T-cell (primary cell): Measurements from ENCODE around the gene RAPGEF4. TPM values are rescaled to one million over a fixed set of nuclear protein-coding genes. Genes with fewer than 3 reads are reported as not detected.

Experiments
- ATAC-seq, 4 experiments: fragments of 200-7000 bp in 3 of 4; fragments of 150-1000 bp in 1 of 4; cut with Tn5 transposase; replicated peaks in 1 of 4; 1 replicate in 3 of 4; 2 replicates in 1 of 4; pipeline ENCODE4 v1.10.0; 2021; ENCODE audit warnings: moderate library complexity in 3 of 4, mild to moderate bottlenecking in 2 of 4, moderate number of reproducible peaks in 1 of 4
- CTCF ChIA-PET, 2 donors: fragments of 300-600 bp; sonication (Branson Sonifier 250); formaldehyde crosslinking; loops; one replicate each; lab custom pipeline; 2022; ENCODE audit warnings: antibody characterized with exemption in 2 of 2; lab: Charles Lee
- POLR2A ChIA-PET, 2 donors: fragments of 300-600 bp; sonication (Branson Sonifier 250); formaldehyde crosslinking; loops; one replicate each; lab custom pipeline; 2022; ENCODE audit warnings: antibody characterized with exemption in 2 of 2; lab: Charles Lee
- DNase-seq, 35 experiments: peaks; one replicate each; pipeline versions ENCODE4 v3.0.0 to v3.0.0-alpha.2; 2013 to 2023
- H3K27ac ChIP-seq: one replicate; pipeline ENCODE4 v1.5.1; 2013; ENCODE audit warnings: low read length
- H3K27me3 ChIP-seq, 2 experiments: replicated peaks in 1 of 2; 1 replicate in 1 of 2; 2 replicates in 1 of 2; pipeline versions ENCODE4 v1.6.1 to v1.7.0; 2013; ENCODE audit warnings: low read length in 1 of 2, mixed read lengths in 1 of 2; ENCODE audit not compliant: control insufficient read depth in 2 of 2, insufficient read depth in 2 of 2; ENCODE audit errors: extremely low read depth in 1 of 2
- H3K36me3 ChIP-seq, 2 donors: 1 replicate in 1 of 2; 2 replicates in 1 of 2; pipeline versions ENCODE4 v1.6.1 to v1.7.0; 2013; ENCODE audit warnings: low read length in 1 of 2; ENCODE audit not compliant: control insufficient read depth in 2 of 2, insufficient read depth in 1 of 2; ENCODE audit errors: extremely low read depth in 1 of 2
- H3K4me1 ChIP-seq, 2 experiments: 1 replicate in 1 of 2; 2 replicates in 1 of 2; pipeline versions ENCODE4 v1.6.1 to v1.7.0; 2013; ENCODE audit warnings: low read length in 2 of 2, mixed read lengths in 1 of 2; ENCODE audit not compliant: insufficient read depth in 2 of 2, control insufficient read depth in 1 of 2; ENCODE audit errors: extremely low read depth in 1 of 2
- H3K4me3 ChIP-seq, 2 donors: 1 replicate in 1 of 2; 2 replicates in 1 of 2; pipeline versions ENCODE4 v1.5.1 to v1.7.0; 2013; ENCODE audit warnings: mild to moderate bottlenecking in 2 of 2, low read length in 1 of 2, moderate library complexity in 1 of 2; ENCODE audit not compliant: control insufficient read depth in 1 of 2; ENCODE audit errors: extremely low read depth in 1 of 2
- H3K9me3 ChIP-seq: 2 replicates; pipeline ENCODE4 v1.7.0; 2013
- H3K27ac Mint-ChIP-seq, 2 donors: one replicate each; pipeline ENCODE4 v1.8.0; 2020 to 2021; ENCODE audit warnings: mild to moderate bottlenecking in 2 of 2, mixed read lengths in 2 of 2
- H3K27me3 Mint-ChIP-seq, 2 donors: one replicate each; pipeline ENCODE4 v1.8.0; 2021 to 2022; ENCODE audit warnings: mixed read lengths in 2 of 2
- H3K36me3 Mint-ChIP-seq: one replicate; pipeline ENCODE4 v1.8.0; 2021; ENCODE audit warnings: mixed read lengths
- H3K4me1 Mint-ChIP-seq, 3 donors: one replicate each; pipeline ENCODE4 v1.8.0; 2020 to 2022; ENCODE audit warnings: mixed read lengths in 3 of 3, mild to moderate bottlenecking in 1 of 3
- H3K4me3 Mint-ChIP-seq, 3 donors: one replicate each; pipeline ENCODE4 v1.8.0; 2020 to 2022; ENCODE audit warnings: mild to moderate bottlenecking in 3 of 3, mixed read lengths in 3 of 3, moderate library complexity in 3 of 3
- H3K9me3 Mint-ChIP-seq, 3 donors: one replicate each; pipeline ENCODE4 v1.8.0; 2020 to 2022; ENCODE audit warnings: mixed read lengths in 3 of 3
- WGBS: methylation state at CpG from one replicate; pipeline ENCODE4 v1.1.5; 2013; ENCODE audit warnings: missing lambda C conversion rate; ENCODE audit not compliant: insufficient coverage; 5-methylcytosine and 5-hydroxymethylcytosine counted together
- total RNA-seq, 35 experiments: library from RNA in 6 of 35; stranded (reverse) in 6 of 35; fragments of 120-200 nt in 1 of 35; gene quantifications; one replicate each; pipeline versions ENCODE4 v1.2.1 to v1.2.4 and lab custom pipeline; 2013 to 2026

Gene RAPGEF4
- total RNA-seq, 5 donors from 2014 or later (not counting 1 experiment from before 2014, with no cell fraction given) = 0.18 to 2.5 (median 0.38) TPM

DNA sequence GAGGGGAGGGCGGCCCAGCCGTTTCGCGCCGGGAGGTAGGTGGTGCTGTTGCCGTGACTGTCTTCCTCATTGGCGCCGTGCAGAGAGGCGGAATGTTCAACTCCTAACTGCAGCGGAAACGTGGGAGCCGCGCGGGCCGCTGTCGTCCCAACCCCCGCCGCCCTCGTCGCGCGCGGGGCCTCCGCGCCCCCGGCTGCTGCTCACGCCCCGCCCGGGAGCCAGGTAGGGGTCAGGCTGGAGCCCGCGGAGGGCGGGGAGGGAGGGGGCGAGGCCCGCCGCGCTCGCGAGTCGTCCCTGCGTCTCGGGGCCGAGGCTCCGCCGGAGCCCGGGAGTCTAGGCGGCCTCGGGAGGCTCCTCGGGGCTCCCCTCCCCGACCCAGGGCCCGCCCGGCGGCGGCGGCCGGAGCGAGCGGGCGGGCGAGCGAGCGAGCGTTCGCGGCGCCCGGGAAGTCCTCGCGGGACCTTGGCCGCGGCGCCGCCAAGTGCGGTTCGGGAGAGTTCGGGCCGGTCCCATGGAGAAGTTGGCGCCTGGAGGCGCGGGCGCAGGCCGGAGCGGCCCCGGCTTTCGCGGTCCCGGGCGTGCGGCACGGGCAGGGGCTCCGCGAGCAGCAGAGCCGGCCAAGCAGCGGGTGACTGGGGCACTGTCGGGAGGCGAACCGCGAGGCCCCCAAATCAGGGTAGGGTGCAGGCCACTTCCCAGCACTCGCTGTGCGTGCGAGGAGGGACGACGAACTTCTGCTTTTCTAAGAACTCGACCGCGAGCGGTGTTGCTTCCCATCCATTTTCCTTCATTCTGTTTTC is 340.3 kb downstream of the RAPGEF4 start, which contains the start of gene MAP3K20:
Gene MAP3K20, plus strand, starts transcription at position 66 of the 800 bp plus-strand sequence. CDS start 15,186 bp downstream, outside the sequence.
- peak; percentile 73 to 90 (median 80) for ATAC-seq
- Histone ChIP-seq H3K27me3 (peaks cover 0 to 5% of the 10 kb centered on the region in 2 experiments), H3K4me1 (peaks cover 0 to 10% of the 10 kb centered on the region in 2 experiments), H3K36me3 (no peaks in the 10 kb centered on the region), H3K27ac (no peak within 1 kb of the TSS), H3K4me3 (peak within 1 kb of the TSS; percentile 48 to 82), H3K9me3 (no peaks in the 10 kb centered on the region)
- CTCF ChIA-PET = no interaction called here
- WGBS = under 1% methylated on average over 106 of the region's 106 CpGs
- Mint-ChIP-seq H3K9me3 (no peaks in the 10 kb centered on the region), H3K27me3 (peaks cover 29 to 31% of the 10 kb centered on the region in 2 donors), H3K4me3 (peak within 1 kb of the TSS; percentile 74 to 75 (median 74)), H3K27ac (peak within 1 kb of the TSS in 1 of 2 donors; percentile 6), H3K4me1 (peaks cover 6 to 17% (median 8%) of the 10 kb centered on the region in 3 donors), H3K36me3 (no peaks in the 10 kb centered on the region)
- peak in 30 of 35 experiments; percentile 1 to 70 (median 22) for DNase-seq
- POLR2A ChIA-PET = no interaction called here

DNA sequence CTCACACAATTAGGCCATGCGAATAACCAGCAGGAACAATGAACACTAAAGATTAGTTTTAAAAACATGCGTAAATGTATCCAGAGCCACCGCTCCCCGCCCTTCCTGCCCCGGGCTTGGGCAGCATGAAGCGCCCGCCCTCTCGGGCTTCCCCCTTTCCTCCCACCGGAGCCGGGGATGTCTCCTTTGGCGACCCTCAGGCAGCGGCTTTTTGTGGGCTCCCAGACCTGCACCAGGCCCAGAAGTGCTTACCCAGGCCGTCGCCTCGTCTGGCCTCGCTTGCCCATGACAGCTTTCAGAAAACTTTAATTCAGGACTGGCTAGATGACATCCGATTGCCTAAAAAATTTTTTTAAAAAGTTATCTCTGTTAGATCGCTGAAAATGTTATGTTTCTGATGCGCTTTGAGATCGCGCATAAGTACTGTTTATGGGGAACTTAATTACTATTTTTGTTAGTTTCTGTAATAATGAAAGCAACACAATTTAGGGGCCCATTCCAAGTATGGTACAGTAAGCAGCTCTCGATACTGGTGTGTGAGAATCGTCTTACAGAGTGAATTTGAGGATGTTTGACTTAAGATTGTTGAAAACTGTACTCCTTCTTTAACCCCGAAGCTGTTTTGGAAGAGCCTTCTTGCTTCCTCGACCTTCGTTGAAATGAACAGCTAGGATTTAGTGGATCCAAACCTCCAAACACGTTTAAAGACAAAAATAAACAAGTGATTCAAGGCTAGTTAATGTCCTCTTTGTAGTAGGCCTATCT is 341.1 kb downstream of the RAPGEF4 start:
- peaks cover 0 to 5% of the 10 kb centered on the region in 2 experiments for H3K27me3 ChIP-seq
- H3K27me3 Mint-ChIP-seq = peaks cover 27 to 30% of the 10 kb centered on the region in 2 donors
- H3K27ac ChIP-seq = no peak overlapping the region
- ChIA-PET POLR2A (no interaction called here), CTCF (no interaction called here)
- H3K4me1 ChIP-seq = peaks cover 0 to 10% of the 10 kb centered on the region in 2 experiments
- no peaks in the 10 kb centered on the region for H3K36me3 ChIP-seq
- DNase-seq = peak in 10 of 35 experiments; percentile 0 to 29 (median 2)
- ATAC-seq = peak in 3 of 4 experiments; percentile 8 to 31 (median 14)
- WGBS = 23% methylated on average over 17 of the region's 27 CpGs
- peaks cover 6 to 17% (median 8%) of the 10 kb centered on the region in 3 donors for H3K4me1 Mint-ChIP-seq
- no peaks in the 10 kb centered on the region for H3K36me3 Mint-ChIP-seq
- peak overlapping the region; percentile 48 to 82 for H3K4me3 ChIP-seq
- H3K4me3 Mint-ChIP-seq = peak overlapping the region; percentile 73 to 75 (median 74)
- H3K9me3 Mint-ChIP-seq = no peaks in the 10 kb centered on the region
- H3K9me3 ChIP-seq = no peaks in the 10 kb centered on the region
- peak overlapping the region in 1 of 2 donors; percentile 29 for H3K27ac Mint-ChIP-seq

DNA sequence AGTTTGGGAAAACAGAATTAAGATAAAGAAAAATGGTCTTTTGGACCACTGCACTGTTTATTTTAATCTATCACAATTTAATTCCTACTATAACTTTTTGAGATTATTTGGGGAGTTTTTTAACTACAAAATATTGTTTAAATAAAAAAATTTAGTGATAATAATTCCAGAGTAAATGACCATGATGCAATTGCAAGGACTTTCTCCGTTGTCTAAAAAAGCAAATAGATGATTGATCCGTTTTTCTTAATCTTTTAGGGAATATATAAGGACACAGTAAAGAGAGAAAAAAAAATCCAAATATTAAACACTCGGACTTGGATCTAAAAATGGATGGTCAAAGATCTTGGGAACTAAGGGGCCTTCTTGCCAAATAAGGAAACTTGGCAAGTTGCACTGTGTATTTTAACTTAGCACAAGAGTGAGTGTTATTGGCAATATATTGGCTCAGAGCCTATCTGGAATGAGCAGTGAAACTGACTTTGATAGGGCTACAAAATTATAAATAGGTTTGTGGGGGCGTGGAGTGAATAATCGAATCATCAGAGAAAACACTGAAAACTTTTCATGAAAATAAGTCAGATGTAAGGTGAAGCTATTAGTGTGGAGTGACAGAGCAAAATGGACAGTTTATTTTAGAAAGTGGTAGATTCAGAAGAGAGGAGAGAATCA is 342.0 kb downstream of the RAPGEF4 start:
- Mint-ChIP-seq H3K4me3 (peak overlapping the region in 1 of 3 donors; percentile 75), H3K4me1 (peaks cover 6 to 17% (median 8%) of the 10 kb centered on the region in 3 donors), H3K27me3 (peaks cover 27 to 28% of the 10 kb centered on the region in 2 donors), H3K27ac (no peak overlapping the region), H3K9me3 (peaks cover 0 to 3% (median 0%) of the 10 kb centered on the region in 3 donors), H3K36me3 (no peaks in the 10 kb centered on the region)
- Histone ChIP-seq H3K9me3 (no peaks in the 10 kb centered on the region), H3K4me1 (peaks cover 0 to 10% of the 10 kb centered on the region in 2 experiments), H3K27ac (no peak overlapping the region), H3K36me3 (no peaks in the 10 kb centered on the region), H3K27me3 (peaks cover 0 to 5% of the 10 kb centered on the region in 2 experiments), H3K4me3 (no peak overlapping the region)
- DNase-seq (no peak), ATAC-seq (no peak)
- CTCF ChIA-PET = no interaction called here
- POLR2A ChIA-PET = no interaction called here
- WGBS = 100% methylated on average over 3 of the region's 5 CpGs

DNA sequence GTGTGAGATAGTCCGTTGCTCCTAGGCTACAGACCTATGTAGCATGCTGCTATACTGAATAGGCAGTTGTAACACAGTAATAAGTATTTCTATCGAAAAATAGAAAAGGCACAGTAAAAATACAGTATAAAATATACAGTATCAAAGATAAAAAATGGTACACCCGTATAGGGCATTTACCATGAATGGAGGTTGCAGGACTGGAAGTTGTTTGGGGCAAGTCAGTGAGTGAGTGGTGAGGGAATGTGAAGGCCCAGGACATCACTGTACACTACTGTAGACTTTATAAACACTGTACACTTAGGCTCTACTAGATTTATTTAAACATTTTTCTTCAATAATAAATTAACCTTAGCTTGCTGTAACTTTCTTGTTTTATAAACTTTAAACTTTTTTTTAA is 343.5 kb downstream of the RAPGEF4 start:
- POLR2A ChIA-PET = interaction anchor here in 1 of 2 donors (0.6 kb wide), 1 partner anchor 8 kb away, joined by 3 read pairs; no protein-coding TSS in a partner anchor
- no peak for DNase-seq
- H3K4me3 Mint-ChIP-seq = no peak overlapping the region
- CTCF ChIA-PET = interaction anchor here in 1 of 2 donors (0.6 kb wide), 1 partner anchor 33 kb away, joined by 3 read pairs; no protein-coding TSS in a partner anchor
- H3K9me3 Mint-ChIP-seq = peaks cover 0 to 3% (median 0%) of the 10 kb centered on the region in 3 donors
- Histone ChIP-seq H3K9me3 (no peaks in the 10 kb centered on the region), H3K4me3 (no peak overlapping the region), H3K27ac (no peak overlapping the region), H3K36me3 (no peaks in the 10 kb centered on the region), H3K4me1 (peaks cover 0 to 10% of the 10 kb centered on the region in 2 experiments), H3K27me3 (peaks cover 0 to 5% of the 10 kb centered on the region in 2 experiments)
- peaks cover 6 to 17% (median 8%) of the 10 kb centered on the region in 3 donors for H3K4me1 Mint-ChIP-seq
- peaks cover 28 to 31% of the 10 kb centered on the region in 2 donors for H3K27me3 Mint-ChIP-seq
- no peak overlapping the region for H3K27ac Mint-ChIP-seq
- no peak for ATAC-seq
- no CpG with 5 or more reads among the region's 3 CpGs for WGBS
- H3K36me3 Mint-ChIP-seq = no peaks in the 10 kb centered on the region

DNA sequence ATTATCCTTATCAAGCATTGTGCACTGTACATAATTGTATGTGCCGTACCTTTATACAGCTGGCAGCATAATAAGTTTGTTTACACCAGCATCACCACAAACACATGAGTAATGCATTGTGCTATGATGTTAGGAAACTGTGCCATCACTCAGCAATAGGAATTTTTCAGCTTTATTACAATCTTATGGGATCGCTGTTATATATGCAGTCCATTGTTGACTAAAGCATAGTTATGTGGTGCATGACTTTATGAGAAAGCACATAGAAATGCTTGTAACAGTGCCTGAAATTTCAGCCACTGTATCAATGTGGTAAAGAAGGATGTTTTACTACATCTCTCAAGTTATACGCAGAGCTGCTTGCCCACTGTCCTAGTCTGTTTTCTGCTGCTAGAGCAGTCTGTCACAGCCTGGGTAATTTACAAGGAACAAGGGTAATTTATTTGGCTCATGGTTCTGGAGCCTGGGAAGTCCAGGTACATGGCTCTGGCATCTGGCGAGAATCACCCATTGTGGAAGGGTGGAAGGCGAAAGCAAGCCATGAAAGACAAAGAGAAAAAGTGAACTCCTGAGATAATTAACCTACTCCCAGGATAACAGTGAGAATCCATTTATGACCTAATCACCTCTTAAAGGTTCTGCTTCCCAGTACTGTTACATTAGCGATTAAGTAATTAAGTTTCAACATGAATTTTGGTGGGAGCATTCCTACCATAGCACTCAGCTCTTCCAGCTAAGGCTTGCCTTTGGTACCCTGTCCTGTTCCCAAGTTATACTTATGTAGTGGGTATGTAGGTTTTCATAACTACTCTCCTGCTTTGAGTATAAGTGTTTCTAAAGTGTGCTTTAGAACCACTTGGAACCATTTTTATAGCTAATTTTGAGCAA is 344.6 kb downstream of the RAPGEF4 start:
- Histone ChIP-seq H3K4me3 (no peak overlapping the region), H3K9me3 (no peaks in the 10 kb centered on the region), H3K27me3 (peaks cover 0 to 5% of the 10 kb centered on the region in 2 experiments), H3K27ac (no peak overlapping the region), H3K36me3 (no peaks in the 10 kb centered on the region), H3K4me1 (peaks cover 0 to 8% of the 10 kb centered on the region in 2 experiments)
- WGBS = no CpG with 5 or more reads among the region's 6 CpGs
- Mint-ChIP-seq H3K27me3 (peaks cover 20 to 25% of the 10 kb centered on the region in 2 donors), H3K9me3 (peaks cover 0 to 3% (median 0%) of the 10 kb centered on the region in 3 donors), H3K4me3 (no peak overlapping the region), H3K4me1 (peaks cover 6 to 12% (median 8%) of the 10 kb centered on the region in 3 donors), H3K27ac (no peak overlapping the region), H3K36me3 (no peaks in the 10 kb centered on the region)
- CTCF ChIA-PET = interaction anchor here (0.5 to 0.8 kb wide), 3 partner anchors 29 to 54 kb away, joined by 3 to 4 read pairs (median 3); no protein-coding TSS in a partner anchor
- POLR2A ChIA-PET = interaction anchor here in 1 of 2 donors (0.6 kb wide), 1 partner anchor 9 kb away, joined by 3 read pairs; no protein-coding TSS in a partner anchor
- ATAC-seq (no peak), DNase-seq (no peak)
